ENCODE results near the gene FGGY. TPM values are rescaled to one million over a fixed set of nuclear protein-coding genes. Genes with fewer than 3 reads are reported as not detected.
A peak's percentile ranks its signal among the peaks of the same experiment; 100 is the strongest.

Gene FGGY
- total RNA-seq, 1 donor: 24.6 TPM

GRCh38 chr1:59354709-59355337 lies 57.9 kb downstream of the FGGY start:
- Histone ChIP-seq H2AFZ (ENCODE audit: low read length) (peak overlapping the region; percentile 20), H3K9me3 (ENCODE audit: low read depth, low read length) (no peaks in the 10 kb centered on the region), H3K36me3 (ENCODE audit: insufficient read depth, low read length) (no peaks in the 10 kb centered on the region), H3K4me3 (ENCODE audit: insufficient read depth, low read length) (no peak overlapping the region), H3K79me2 (ENCODE audit: insufficient read depth, low read length) (no peaks in the 10 kb centered on the region), H3K27ac (ENCODE audit: low read depth, low read length) (no peak overlapping the region), H4K20me1 (ENCODE audit: insufficient read depth, low read length) (no peaks in the 10 kb centered on the region), H3K4me2 (ENCODE audit: insufficient read depth, low read length) (no peak overlapping the region), H3K4me1 (ENCODE audit: insufficient read depth, low read length) (peaks cover 6% of the 10 kb centered on the region), H3K27me3 (ENCODE audit: insufficient read depth, low read length) (no peaks in the 10 kb centered on the region)
- no peak for DNase-seq (ENCODE audit: insufficient read length, low spot score, missing footprints)
- no peak for TF ChIP-seq CTCF (IDR thresholded peaks at IDR 0.05; ENCODE audit: extremely low read depth, low read depth, low read length)

- Histone ChIP-seq H2AFZ (ENCODE audit: low read length) (no peak overlapping the region), H3K36me3 (ENCODE audit: insufficient read depth, low read length) (no peaks in the 10 kb centered on the region), H3K27ac (ENCODE audit: low read depth, low read length) (no peak overlapping the region), H3K4me2 (ENCODE audit: insufficient read depth, low read length) (no peak overlapping the region), H4K20me1 (ENCODE audit: insufficient read depth, low read length) (no peaks in the 10 kb centered on the region), H3K79me2 (ENCODE audit: insufficient read depth, low read length) (no peaks in the 10 kb centered on the region), H3K4me3 (ENCODE audit: insufficient read depth, low read length) (no peak overlapping the region), H3K9me3 (ENCODE audit: low read depth, low read length) (no peaks in the 10 kb centered on the region), H3K27me3 (ENCODE audit: insufficient read depth, low read length) (no peaks in the 10 kb centered on the region), H3K4me1 (ENCODE audit: insufficient read depth, low read length) (peaks cover 11% of the 10 kb centered on the region)
- TF ChIP-seq CTCF (IDR thresholded peaks at IDR 0.05; ENCODE audit: extremely low read depth, low read depth, low read length): no peak
- DNase-seq (ENCODE audit: insufficient read length, low spot score, missing footprints): no peak
Measured at GRCh38 chr1:59355361-59355760, 58.5 kb downstream of the FGGY start.

- Histone ChIP-seq H3K27me3 (ENCODE audit: insufficient read depth, low read length) (no peaks in the 10 kb centered on the region), H3K4me2 (ENCODE audit: insufficient read depth, low read length) (no peak overlapping the region), H2AFZ (ENCODE audit: low read length) (no peak overlapping the region), H3K36me3 (ENCODE audit: insufficient read depth, low read length) (no peaks in the 10 kb centered on the region), H3K4me1 (ENCODE audit: insufficient read depth, low read length) (peaks cover 20% of the 10 kb centered on the region), H3K79me2 (ENCODE audit: insufficient read depth, low read length) (no peaks in the 10 kb centered on the region), H3K9me3 (ENCODE audit: low read depth, low read length) (no peaks in the 10 kb centered on the region), H3K27ac (ENCODE audit: low read depth, low read length) (no peak overlapping the region), H3K4me3 (ENCODE audit: insufficient read depth, low read length) (no peak overlapping the region), H4K20me1 (ENCODE audit: insufficient read depth, low read length) (no peaks in the 10 kb centered on the region)
- no peak for TF ChIP-seq CTCF (IDR thresholded peaks at IDR 0.05; ENCODE audit: extremely low read depth, low read depth, low read length)
- no peak for DNase-seq (ENCODE audit: insufficient read length, low spot score, missing footprints)
Measured at GRCh38 chr1:59356627-59357026, 59.7 kb downstream of the FGGY start.

DNA sequence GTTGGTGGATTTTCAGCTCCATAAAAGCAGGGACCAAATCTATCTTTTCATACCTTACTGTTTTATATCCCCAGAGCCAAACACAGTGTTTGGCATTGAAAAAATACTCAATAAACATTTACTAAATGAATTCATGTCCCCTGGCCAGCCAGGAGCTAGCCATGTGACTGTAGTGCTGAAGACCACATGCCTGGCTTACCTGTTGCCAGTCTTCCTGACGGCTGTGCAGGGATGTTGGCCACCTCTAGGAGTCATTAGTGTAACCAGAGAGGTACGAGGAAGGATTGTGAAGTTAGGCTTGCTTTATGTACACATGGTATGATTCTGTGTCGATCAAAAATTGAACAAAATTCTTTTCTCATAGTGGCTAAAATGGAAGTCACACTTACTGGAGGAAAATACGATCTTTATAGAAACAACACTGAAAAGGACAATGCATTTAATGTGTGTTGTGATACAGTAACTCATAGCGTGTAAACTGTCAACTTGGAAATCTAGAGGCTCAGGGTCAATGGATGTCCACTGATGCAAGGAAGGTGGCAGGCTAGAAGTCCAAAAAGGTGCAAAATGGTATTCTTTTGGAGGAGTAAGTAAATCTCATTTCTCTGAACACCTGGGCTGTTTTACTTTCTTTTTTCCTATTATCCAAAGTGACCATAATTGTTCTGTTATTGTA lies 60.9 kb downstream of the FGGY start:
- no peak for TF ChIP-seq CTCF (IDR thresholded peaks at IDR 0.05; ENCODE audit: extremely low read depth, low read depth, low read length)
- Histone ChIP-seq H3K4me1 (ENCODE audit: insufficient read depth, low read length) (peaks cover 20% of the 10 kb centered on the region), H3K27ac (ENCODE audit: low read depth, low read length) (no peak overlapping the region), H3K36me3 (ENCODE audit: insufficient read depth, low read length) (no peaks in the 10 kb centered on the region), H2AFZ (ENCODE audit: low read length) (no peak overlapping the region), H3K9me3 (ENCODE audit: low read depth, low read length) (no peaks in the 10 kb centered on the region), H3K79me2 (ENCODE audit: insufficient read depth, low read length) (no peaks in the 10 kb centered on the region), H4K20me1 (ENCODE audit: insufficient read depth, low read length) (no peaks in the 10 kb centered on the region), H3K27me3 (ENCODE audit: insufficient read depth, low read length) (no peaks in the 10 kb centered on the region), H3K4me3 (ENCODE audit: insufficient read depth, low read length) (no peak overlapping the region), H3K4me2 (ENCODE audit: insufficient read depth, low read length) (no peak overlapping the region)
- DNase-seq (ENCODE audit: insufficient read length, low spot score, missing footprints): no peak

Measured in osteoblast (primary cell).